ENCODE measurements around the gene TNIK.
"Not testable (repeated sequence)": the region's sequence is repeated elsewhere in the genome, so short reads cannot be mapped to it uniquely, and the experiment has no call there.

DNA sequence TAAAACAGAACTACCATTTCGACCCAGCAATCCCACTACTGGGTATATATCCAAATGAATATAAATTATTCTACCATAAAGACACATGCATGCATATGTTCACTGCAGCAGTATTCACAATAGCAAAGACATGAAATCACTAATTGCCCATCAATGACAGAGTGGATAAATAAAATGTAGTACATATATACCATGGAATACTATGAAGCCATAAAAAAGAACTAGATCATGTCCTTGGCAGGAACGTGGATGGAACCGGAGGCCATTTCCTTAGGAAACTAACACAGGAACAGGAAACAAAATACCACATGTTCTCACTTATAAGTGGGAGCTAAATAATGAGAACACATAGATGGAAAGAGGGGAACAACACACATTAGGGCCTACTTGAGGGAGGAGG is 154.4 kb downstream of the TNIK start:
- TF ChIP-seq, protein P1, sequence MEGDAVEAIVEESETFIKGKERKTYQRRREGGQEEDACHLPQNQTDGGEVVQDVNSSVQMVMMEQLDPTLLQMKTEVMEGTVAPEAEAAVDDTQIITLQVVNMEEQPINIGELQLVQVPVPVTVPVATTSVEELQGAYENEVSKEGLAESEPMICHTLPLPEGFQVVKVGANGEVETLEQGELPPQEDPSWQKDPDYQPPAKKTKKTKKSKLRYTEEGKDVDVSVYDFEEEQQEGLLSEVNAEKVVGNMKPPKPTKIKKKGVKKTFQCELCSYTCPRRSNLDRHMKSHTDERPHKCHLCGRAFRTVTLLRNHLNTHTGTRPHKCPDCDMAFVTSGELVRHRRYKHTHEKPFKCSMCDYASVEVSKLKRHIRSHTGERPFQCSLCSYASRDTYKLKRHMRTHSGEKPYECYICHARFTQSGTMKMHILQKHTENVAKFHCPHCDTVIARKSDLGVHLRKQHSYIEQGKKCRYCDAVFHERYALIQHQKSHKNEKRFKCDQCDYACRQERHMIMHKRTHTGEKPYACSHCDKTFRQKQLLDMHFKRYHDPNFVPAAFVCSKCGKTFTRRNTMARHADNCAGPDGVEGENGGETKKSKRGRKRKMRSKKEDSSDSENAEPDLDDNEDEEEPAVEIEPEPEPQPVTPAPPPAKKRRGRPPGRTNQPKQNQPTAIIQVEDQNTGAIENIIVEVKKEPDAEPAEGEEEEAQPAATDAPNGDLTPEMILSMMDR (IDR thresholded peaks at IDR 0.05; ENCODE audit: low read depth, low read length) = not testable (repeated sequence)
- TF ChIP-seq MYC (IDR thresholded peaks at IDR 0.05; ENCODE audit: low read depth, low read length) = not testable (repeated sequence)
- TF ChIP-seq, protein P2, sequence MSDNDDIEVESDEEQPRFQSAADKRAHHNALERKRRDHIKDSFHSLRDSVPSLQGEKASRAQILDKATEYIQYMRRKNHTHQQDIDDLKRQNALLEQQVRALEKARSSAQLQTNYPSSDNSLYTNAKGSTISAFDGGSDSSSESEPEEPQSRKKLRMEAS (IDR thresholded peaks at IDR 0.05; ENCODE audit: low read depth, low read length) = not testable (repeated sequence)

Data from NB4 (cell line).